ENCODE data around the gene SAMD4A.

Gene SAMD4A

DNA sequence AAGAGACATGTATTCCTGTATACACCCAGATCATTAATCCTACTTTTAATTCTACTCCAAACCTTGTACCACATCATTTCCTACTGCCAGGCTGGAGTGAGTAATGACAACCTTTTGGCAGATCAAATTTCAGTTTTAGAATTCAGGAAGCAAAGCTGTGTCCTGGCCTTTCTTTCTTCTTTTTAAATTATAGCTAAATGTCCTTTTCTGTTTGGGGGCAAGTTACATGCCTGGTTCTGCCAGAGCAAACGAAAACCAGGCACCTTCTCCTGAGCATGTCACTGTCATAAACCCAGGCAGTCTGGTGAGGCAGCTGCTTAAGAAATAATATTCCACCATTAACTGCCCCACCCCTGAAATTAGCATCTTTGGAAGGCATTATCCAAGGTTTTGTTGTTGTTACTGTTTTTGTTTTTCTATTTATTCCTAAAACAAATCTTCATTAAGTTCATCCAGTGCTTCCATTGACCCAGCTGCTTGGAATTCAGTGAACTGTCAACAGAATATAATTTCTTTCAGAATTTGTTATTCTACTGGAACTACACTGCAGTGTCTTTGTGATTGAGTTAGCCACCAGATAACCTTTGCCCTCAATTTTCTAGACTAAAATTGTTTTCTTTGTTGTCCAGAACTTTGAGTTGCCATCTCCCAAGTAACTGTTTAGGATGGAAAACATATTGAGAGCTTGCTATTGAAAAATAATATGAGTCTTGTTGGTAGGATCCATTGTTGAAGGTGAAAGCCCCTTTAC, 33.2 kb downstream of the SAMD4A start:
- DNase-seq (ENCODE audit: low spot score), result no peak
- in situ Hi-C loops (cut with MboI; ENCODE audit: low pct_unique_long_range_greater_than_20kb, low sequenced_read_pairs, unreplicated experiment), result no loop called here
- TF ChIP-seq, protein P1, sequence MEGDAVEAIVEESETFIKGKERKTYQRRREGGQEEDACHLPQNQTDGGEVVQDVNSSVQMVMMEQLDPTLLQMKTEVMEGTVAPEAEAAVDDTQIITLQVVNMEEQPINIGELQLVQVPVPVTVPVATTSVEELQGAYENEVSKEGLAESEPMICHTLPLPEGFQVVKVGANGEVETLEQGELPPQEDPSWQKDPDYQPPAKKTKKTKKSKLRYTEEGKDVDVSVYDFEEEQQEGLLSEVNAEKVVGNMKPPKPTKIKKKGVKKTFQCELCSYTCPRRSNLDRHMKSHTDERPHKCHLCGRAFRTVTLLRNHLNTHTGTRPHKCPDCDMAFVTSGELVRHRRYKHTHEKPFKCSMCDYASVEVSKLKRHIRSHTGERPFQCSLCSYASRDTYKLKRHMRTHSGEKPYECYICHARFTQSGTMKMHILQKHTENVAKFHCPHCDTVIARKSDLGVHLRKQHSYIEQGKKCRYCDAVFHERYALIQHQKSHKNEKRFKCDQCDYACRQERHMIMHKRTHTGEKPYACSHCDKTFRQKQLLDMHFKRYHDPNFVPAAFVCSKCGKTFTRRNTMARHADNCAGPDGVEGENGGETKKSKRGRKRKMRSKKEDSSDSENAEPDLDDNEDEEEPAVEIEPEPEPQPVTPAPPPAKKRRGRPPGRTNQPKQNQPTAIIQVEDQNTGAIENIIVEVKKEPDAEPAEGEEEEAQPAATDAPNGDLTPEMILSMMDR (IDR thresholded peaks at IDR 0.05; ENCODE audit: extremely low read depth, insufficient read depth, missing control alignments), result no peak

DNA sequence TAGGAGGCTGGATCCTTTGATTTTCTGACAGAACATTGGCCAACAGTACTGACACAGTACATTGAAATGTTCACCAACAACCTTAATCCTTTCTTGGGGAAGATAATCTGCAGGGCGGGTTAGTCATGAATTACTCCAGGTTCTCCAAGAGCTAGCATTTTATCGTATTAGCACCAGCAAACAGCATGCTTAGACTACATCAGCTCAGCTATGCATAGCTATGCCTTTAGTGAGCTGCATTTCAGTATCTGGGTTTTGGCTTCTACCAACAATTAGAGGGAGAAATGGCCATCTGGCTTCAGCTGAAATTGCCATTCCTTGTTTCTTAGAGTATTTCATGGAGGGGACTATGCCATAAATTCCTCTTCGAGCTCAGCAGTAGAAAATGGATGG, 33.8 kb downstream of the SAMD4A start:
- TF ChIP-seq, protein P1 (IDR thresholded peaks at IDR 0.05; ENCODE audit: extremely low read depth, insufficient read depth, missing control alignments), result no peak
- no peak for DNase-seq (ENCODE audit: low spot score)
- in situ Hi-C loops (cut with MboI; ENCODE audit: low pct_unique_long_range_greater_than_20kb, low sequenced_read_pairs, unreplicated experiment), result no loop called here

DNA sequence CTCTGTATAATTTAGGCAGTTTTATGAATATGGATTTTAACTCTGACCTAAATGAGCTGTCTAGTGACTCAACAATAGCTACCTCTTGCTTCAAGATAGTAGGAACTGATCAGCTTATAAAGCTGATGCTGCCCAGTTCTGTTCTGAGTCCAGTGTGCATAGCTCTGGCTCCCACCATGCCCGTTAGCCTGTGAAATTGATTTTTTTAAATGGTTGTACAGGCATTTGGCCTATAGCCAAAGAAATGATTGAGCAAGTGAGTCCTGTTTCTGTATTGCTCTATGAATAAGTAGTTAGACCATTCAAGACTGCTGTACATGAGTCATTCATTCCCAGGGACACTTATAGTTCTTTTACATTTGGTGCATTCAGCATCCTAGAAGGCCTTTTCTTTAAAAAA, 36.4 kb downstream of the SAMD4A start:
- DNase-seq (ENCODE audit: low spot score), result no peak
- in situ Hi-C loops (cut with MboI; ENCODE audit: low pct_unique_long_range_greater_than_20kb, low sequenced_read_pairs, unreplicated experiment), result no loop called here
- TF ChIP-seq, protein P1 (IDR thresholded peaks at IDR 0.05; ENCODE audit: extremely low read depth, insufficient read depth, missing control alignments), result no peak

DNA sequence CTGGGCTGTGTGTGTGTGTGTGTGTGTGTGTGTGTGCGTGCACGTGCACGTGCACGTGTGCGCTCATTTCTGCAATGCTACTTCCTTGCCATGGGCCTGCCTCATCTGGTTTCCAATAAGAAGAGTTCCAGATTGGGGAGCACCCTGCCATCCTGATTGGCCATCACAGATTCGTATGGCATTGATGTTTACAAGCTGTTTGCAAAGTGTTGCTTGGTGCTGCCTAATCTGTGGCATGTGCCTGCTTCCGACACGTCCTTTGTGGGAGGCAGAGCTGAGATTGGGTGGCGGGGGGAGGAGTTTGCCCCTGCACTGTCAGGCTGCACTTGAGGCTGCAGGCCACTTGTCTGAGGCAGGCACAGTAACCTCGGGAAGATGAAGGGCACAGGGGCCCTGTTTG, 39.2 kb downstream of the SAMD4A start:
- in situ Hi-C loops (cut with MboI; ENCODE audit: low pct_unique_long_range_greater_than_20kb, low sequenced_read_pairs, unreplicated experiment), result no loop called here

DNA sequence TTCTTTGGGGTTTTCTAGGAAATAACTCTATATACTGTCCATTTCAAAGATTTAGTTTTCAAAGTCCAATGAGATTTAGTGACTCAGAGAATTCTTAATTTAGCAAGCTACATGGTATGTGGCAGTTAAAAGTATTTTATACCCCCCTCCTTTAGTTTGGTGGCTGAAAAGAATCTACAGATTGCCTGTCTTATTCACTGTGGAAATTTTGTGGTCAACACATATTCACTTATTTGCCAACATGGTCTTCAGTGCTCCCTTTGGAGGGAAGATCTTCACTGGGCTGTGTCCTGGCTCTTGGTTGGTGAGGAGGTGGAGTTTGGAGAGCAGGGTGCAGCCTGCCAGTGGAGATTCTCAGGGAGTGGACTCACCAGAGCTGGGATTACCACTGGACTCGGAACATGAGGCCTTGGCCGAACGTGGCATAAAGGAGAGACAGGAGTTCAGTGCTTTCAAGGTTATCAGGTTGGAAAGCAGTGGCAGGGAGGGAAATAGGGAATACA, 39.8 kb downstream of the SAMD4A start:
- TF ChIP-seq, protein P1 (IDR thresholded peaks at IDR 0.05; ENCODE audit: extremely low read depth, insufficient read depth, missing control alignments), result no peak
- in situ Hi-C loops (cut with MboI; ENCODE audit: low pct_unique_long_range_greater_than_20kb, low sequenced_read_pairs, unreplicated experiment), result no loop called here
- DNase-seq (ENCODE audit: low spot score), result no peak

More for the DNA sequence above, 39.2 kb downstream of the SAMD4A start:
- TF ChIP-seq, protein P1 (IDR thresholded peaks at IDR 0.05; ENCODE audit: extremely low read depth, insufficient read depth, missing control alignments), result no peak
- no peak for DNase-seq (ENCODE audit: low spot score)

DNA sequence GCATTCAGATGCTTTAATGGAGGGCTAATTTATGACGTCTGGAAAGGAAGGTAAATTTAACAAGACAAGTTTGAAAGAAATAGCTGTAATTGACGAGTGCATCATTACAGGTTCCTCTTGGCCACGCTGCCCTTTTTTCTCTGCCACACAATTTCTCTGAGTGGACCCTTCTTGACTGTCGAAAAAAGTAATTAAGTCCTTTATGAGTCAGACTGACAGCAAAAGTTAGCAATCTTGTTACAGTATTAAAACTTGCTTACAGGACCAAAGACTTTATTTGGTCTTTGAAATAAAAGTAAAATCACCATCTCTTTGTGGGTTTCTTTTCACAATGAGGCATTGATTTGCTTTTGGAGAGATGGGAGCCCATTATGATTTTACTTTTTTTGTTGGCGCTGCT, 42.6 kb downstream of the SAMD4A start:
- in situ Hi-C loops (cut with MboI; ENCODE audit: low pct_unique_long_range_greater_than_20kb, low sequenced_read_pairs, unreplicated experiment), result no loop called here

More for the DNA sequence above, 42.6 kb downstream of the SAMD4A start:
- TF ChIP-seq, protein P1 (IDR thresholded peaks at IDR 0.05; ENCODE audit: extremely low read depth, insufficient read depth, missing control alignments), result no peak
- DNase-seq (ENCODE audit: low spot score), result no peak
